NCI-H2171 (cell line): Measurements from ENCODE around the gene PFKP.

Experiments used
- DNase-seq: peaks from one replicate; lab custom pipeline; 2025; lab: John Stamatoyannopoulos, UW

PFKP gene

DNA sequence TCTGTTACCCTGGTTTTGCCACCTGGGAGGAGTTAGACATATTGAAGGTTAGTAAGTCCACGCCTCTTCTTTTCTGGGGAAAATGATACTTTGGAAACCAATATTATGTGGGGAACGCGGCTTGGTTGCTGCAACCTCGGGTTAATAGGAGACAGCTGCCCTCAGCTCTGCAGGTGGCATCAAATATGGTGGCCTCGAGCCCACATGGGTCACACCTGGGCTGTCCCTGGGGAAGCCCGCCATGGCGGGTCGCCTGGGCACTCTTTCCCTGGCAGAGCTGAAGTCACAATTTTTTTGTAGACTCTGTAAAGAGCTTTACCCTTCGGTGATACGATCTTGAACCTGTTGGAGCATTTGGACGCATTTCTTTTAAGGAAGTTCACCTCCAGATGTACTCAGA, 2.5 kb downstream of the PFKP start:
- no peak for DNase-seq

DNA sequence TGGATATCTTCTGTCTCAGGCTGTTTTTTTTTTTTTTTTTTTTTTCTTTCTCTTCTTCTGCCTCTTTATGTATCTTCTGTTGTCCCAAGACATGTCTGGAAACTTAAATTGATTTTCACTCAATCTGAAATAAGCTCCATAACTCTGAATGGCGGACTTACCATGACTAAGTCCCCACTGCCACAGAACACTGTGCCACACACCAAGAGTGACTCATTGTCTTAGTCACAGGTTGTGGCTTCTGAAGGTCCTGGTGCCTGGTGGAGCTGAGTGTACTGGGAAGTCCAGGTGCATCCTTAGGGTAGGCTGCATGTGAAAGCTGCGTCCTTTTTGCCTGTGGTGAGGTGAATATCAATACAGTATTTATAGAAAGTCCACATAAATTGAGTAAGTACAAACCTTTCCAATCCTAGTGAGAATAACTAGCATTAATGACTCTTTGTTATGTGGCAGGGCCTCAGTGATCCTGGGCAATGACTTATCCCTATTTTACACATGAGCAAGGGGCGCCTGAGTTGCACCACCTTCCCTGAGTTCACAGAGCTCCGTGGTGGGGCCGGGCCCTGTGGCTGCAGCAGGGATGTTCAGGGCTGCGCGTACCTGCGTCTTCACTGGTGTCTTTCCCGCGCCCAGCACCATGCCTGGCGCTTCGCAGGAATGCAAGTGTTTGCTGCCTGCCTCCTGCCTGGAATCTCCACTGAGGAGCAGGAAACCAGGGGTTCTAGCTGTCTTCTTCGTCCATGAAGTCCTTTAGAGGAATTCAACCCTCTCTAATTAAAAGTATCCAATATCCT, 4.3 kb downstream of the PFKP start:
- DNase-seq, result no peak

DNA sequence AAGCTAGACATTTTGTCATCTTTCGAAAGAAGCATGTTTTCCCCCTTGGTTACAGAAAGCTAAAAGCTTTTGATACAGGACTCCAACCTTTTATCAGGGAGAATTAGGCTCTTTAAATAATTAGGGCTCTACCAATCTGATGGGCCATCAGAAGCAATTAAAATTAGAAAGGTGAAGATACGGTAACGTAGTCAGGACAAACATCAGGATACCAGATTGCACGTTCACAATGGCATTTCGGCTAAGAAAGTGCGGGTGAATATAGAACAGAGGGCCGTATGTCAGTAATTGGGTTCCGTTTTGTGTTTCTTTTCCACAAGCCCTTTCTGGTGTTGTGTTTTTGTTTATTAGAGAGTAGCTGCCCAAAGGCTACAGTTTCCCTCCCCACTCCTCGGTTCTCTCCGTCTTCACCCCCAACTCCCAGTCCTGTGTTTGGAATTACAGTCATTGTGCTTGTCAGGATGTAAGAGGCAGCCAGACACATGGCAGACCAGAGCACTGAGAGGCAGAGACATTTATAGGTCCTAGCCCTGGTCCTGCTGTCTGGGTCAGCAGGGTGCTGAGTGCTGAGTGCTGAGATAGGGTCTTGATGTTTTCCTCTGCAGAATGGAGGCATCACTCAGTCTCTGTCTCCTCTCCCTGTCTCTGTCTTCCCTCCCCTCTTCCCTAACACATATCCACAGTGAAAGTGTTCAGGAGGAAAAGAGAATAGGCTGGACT, 5.5 kb downstream of the PFKP start:
- DNase-seq, result no peak

DNA sequence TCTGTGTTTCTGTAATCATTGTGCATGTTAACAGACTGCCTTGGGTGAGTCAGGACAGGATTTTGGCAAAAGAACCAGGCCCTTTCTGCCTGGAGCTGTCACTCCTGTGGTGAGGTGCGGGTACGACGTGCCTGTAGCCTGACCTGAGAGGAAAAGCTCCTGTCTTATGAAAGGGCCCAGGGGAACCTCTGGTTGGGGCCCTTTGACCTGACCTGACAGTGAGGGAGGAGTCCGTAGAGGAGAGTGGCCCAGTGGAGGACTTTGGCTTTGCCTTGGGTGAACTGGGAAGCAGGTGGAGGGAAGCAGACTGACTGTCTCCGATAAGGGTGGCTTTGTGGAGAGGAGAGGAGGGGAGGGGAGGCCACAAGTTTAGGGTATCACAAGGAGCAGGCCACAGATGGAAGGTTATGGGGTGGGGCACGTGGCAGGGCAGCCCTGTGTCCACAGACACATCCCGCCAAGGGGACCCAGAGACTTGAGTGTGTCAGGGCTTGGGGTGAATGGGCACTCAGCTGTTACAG, 6.9 kb downstream of the PFKP start:
- no peak for DNase-seq

DNA sequence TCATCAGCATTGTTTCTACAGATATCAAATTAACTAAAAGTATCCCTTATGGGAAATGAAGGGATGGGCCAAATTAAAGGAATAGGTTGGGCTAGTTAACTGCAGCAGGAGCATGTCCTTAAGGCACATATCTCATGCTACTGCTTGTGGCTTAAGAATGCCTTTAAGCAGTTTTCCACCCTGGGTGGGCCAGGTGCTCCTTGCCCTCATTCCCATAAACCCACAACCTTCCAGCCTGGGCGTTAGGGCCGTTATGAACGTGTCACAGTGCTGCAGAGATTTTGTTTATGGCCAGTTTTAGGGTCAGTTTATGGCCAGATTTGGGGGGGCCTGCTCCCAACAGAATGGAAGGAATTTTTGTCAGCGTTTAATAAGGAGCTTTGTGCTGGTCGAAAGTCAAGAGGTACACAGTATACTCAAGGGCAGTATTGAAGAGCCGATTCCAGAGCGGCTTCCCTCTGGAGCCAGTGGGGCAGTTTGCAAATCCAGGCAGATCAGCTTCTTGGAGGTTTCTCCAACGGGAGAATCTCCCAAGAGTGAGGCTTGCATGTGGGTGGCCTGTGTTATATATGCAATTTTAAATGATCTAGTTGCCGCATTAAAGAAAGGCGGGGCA, 7.7 kb downstream of the PFKP start:
- DNase-seq, result no peak

DNA sequence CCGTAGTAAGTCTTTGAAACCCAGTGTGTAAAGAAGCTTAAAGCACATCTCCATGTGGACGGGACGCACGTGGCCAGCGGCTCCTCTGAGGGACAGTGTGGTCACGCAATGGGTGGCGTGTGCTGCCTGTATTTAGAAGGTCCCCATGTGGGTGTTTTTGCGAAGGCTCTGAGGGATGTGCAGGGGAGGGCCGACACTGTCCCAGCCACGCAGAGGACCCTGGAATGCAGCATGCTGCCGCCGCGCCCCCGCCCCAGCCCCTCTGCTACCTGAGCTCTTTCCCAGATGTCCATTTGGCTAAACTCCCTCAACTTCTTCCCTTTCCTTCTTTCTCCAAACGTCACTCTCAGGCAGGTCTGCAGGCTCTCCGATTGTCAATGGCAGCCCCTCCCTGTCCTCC, 8.8 kb downstream of the PFKP start:
- no peak for DNase-seq

DNA sequence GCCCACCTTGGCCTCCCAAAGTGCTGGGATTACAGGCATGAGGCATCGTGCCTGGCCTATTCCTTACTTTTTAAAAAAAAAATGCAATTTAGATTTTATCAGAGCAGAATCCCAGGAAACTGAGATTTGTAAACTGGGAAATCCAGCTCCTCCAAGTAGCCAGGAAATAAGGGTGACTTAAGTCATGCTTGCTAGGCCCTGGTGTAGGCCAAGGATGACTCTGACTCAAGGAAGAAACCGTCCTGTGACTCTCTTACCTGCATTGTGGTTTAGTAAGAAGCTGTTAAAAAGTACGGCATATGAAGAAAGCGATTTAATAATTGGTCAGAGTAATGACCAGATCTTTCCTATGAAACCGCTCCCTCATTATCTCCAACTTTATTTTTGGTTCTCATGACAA, 10.2 kb downstream of the PFKP start:
- DNase-seq, result no peak

DNA sequence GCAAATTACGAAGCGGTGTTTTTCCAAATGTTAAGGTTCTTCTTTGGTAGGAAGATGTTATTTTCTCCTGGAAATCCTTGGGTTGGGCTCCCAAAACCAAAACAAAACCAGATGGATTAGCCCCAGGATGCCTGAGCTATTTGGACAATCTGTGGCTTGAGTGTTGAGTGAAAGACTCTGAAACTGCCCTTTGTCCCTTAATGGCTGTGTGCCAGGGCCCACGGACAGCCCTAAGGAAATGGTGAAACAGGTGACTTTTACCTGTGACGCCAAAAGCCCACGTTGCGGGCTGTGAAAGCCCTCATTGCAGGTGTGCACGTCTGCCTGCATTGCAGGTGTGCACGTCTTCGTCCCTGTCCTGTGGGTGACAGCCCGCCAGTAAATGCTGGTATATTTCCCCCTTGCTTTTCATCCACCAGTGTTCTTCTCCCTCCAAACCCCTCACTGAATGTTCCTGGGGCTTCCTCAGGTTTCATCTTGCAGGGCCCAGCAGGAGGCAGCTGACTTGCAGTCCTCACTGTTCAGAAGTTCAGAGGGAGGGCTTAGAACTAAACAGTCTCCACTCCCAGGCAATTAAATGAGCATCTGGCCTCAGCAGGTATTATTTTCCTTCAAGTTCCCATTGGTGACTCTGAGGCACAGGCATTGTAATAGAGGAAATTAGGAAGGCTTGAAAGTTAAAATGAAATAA, 10.7 kb downstream of the PFKP start:
- DNase-seq, result peak; percentile 12

DNA sequence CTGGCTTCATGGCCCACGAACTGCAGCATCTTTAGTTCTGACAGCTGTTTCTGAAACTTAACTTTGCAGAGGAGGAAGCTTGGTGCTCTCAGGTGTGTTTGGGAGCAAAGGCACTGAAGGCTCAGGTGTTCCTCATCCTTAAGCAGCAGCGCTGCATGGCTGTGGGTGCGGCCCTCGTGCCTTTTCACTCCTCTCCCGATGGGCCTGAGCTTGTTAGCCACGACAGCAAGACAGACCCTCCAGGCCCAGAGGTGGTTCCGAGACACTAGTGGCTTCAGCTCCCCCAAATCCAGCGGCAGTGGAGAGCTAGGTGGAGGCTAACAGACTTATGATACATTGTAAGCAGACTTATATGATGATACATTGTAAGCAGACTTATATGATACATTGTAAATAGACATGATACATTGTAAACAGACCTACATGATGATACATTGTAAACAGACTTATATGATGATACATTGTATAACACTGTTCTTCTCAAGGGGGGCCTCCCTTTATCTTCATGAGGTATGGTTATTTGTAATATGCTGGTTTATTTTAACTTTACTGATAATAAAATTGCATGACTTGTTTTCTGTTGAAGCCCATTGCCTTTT, 14.1 kb downstream of the PFKP start:
- no peak for DNase-seq

DNA sequence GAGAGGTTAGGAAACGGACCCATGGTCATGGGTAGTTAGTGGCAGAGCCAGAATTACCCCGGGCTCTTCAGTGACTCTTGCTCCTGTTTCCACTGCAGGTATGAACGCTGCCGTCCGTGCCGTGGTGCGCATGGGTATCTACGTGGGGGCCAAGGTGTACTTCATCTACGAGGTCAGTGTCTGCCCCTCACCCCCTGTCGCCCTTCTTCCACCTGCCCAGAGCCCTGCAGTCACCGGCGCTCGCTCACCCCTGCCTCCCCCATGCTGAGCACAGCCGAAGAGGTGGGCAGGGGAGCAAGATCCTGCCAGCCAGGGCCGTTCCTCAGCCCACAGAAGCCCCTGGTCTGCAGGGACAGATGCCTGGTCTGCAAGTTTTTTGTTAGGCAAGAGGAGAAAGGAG, 14.9 kb downstream of the PFKP start:
- DNase-seq, result no peak

DNA sequence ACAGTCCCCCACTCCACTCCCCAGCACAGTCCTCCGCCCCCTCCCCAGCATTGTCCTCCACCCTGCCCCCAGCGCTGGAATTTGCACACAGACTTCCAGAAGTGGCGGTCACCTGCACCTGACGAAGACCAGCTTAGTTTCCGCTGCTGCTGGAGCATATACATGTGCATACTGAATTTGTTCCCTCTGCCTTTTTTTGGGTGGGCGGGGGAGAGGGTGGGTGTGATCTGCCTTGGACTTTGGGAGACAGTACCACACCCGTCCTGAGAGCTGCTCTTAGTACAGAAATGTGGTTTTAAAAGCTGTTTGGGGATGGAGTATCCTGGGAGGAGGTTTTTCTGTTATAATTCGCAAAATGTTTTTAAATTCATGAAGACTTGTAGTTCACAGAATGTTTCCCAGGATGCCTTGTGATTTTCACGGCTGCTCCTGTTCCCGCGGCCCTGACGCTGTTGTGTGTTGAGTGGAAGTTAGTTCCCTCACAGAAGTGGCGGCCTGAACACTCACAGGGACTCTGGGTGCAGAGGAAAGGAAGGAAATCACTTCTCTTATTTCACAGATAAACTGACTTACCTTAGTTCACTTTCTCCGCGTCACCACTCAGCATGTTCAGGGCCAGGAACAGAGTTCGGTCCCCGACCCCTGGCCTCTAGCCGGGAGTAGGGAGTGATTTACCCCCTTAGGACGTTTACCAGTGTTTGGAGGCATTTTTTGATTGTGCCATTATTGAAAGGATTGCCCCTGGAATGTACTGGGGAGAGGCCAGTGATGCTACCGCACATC, 18.6 kb downstream of the PFKP start:
- no peak for DNase-seq

DNA sequence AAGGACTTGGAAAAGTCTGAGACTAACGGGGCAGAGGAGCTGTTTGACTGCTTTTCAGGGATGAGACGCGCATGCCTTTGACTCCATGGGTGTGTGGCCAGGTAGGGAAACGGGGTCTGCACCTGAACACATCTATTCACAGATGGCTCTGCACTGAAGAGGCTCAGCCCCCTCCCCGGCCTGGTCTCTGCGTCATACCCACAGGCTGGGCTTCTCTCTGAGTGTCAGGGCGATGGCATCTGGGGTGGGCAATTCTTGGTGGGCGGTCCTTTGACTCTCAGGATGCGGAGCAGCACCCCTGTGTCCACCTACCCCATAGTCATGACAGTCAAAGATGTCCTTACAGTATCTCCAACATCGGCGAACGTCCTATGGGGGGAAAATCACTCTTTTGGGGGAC, 23.0 kb downstream of the PFKP start:
- no peak for DNase-seq

DNA sequence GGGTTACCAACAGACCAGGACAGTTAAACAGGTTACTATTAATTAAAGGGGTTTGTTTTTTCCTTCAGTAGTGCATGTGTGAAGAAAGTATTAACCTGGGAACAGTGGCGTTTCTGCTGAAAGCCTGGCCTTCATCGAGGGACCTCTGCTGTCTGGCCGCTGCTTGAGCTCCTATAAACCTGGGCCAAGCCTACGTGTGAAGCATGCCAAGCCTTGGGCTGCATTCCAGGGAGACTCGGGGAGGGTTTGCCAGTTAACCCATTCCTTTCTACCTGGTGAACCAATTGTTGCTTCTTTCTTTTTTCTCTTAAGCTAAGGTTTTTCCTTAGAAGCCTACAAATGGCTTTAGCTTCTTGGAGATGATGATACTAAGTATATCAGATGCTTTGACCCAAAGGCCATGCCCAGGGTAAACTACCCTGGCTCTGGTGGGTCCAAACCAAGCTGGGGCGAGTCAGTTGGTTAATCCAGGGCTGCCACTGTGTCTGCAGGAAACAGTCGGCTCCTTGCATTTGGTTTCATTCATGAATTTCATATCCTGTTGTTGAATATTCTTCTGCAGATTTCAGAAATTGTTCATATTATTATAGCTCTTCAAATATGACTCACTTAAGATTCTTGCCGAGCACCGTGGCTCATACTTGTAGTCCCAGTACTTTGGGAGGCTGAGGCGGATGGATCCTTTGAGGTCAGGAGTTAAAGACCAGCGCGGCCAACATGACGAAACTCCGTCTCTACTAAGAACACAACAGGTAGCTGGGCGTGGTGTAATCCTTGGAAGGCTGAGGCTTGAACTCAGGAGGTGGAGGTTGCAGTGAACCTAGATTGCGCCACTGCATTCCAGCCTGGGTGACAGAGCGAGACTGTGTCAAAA, 23.8 kb downstream of the PFKP start:
- DNase-seq, result no peak

DNA sequence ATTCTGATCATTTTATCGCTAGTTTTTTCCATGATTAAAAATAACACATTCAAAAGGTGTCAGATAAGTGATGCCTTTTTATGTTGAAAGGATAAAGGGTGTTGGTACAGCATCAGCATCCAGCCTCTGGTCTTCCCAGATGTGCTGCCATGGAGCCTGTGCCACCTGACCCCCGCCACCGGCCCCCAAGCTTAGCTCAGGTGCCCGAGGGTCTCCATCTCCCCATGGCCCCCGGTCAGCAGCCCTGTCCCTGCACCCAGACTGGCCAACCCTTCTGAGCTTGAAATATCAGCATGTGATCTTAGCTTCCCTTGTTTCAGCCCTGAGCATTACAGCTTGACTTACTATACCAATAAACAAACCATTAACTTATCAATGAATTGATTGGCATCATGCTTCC, 24.6 kb downstream of the PFKP start:
- DNase-seq, result no peak

DNA sequence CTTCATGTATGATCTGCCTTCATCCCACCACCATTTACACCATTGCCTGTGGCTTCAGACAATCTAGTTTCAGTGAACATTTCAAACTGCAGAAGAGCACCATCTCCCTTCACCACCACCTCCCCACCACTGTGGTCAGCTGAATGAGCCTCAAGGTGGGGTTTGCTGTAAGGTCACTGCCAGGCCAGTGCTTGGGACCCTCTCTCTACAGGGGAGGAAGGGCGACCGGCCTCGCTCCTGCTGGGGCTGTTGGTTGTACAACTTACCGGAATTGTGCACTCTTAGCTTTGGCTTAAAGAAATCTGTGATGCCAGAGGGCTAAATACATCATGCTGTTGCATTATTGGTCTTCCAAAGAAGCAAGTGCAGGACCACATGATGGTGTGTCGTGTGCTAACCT, 26.6 kb downstream of the PFKP start:
- DNase-seq, result no peak

DNA sequence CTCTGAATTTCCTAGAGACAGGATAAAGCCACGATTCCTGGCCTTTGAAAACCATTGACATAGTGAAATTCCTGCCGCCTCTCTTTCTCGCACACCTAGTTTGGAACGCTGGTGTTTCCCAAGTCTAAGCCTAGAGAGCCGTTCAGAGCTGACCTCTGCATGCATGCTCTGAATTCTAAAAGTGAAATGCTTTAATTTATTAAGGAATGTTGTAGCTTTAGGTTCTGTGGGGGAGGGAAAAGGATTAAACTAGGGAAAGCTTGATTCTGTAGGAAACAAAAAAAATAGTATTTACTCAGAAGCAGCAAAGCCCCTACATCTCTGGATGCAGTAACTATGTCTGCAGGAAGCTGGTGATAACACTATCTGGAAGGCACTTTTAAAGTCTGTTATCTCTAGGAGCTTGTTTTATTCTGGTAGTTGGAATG, 27.3 kb downstream of the PFKP start:
- no peak for DNase-seq

DNA sequence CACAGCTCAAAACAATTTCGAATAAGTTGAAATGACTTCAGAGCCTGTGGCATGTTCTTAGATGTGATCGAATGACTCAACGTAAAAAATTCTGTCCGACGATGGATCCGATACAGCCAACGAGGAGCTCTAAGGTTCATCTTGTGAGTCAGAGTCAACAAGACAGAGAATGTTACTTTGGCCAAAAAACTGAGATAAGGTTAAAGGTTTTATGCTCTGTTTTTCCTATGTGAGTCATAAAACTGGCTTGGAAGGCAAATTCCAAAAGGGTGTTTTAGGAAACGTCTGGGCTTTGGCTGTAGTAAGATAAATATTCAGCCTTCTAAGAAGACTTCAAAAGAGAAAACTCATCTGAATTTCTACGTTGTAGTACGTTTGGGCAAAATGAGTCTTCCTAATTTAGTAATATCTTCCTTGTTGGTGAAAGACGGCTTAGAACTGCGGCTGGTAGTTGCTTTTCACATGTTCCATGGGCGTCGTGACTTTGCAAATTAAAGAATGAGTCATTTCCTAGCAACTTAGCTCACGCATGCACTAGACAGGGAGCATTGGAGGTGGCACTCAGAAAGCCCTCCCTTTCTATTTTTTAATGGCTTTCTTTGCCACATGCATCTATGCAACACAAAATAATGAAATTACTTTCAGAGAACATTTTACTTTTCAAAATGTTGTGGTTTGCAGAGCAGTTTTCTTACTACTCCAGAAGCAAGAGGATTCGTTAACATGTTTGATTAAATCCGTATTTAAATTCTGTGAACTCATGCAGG, 28.2 kb downstream of the PFKP start:
- no peak for DNase-seq

DNA sequence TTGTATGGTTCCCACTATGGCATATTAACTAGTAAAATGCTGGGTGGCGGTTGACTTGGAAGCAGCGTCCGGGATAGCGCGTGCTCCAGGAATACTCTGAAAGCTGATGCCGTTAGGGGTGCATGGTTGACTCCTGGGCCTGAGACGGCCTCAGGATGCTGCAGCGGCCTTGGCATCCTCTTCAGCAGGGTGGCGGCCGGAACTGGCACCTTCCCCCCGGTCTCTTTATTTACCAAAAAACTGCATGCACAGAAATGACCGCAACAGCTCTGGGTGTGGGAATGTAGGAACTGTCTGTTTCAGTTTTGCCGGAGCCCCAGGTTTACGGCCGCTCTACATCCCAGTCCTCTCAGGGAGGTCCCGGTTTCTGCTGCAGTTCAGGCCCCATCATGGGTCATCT, 28.8 kb downstream of the PFKP start:
- no peak for DNase-seq

DNA sequence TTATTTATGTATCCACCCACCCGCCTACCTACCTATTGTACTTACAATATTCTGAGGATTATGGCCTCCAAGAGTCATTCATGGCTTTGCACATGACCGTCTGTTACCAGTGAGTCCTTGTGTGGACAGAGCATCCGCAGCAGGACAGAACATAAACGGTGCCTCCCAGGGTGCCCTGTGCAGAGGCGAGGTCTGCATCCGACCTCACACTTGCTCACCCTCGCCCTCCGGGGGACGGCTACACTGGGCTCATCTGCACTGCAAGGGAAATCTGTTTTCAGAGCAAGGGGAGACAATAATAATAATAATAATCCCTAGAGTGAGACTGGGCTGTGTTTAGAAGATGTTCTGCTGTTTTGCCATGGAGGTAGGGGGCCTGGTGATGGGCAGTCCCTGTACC, 29.8 kb downstream of the PFKP start:
- no peak for DNase-seq
